Type B pancreatic cell (in vitro differentiated cells): ENCODE results near the gene NFE2L2. TPM values are rescaled to one million over a fixed set of nuclear protein-coding genes. Genes with fewer than 3 reads are reported as not detected.
"Not testable (repeated sequence)": the region's sequence is repeated elsewhere in the genome, so short reads cannot be mapped to it uniquely, and the experiment has no call there.

Experiments used
- DNase-seq: peaks from one replicate; pipeline ENCODE4 v3.0.0; 2021; ENCODE audit warnings: mixed read lengths; ENCODE audit not compliant: unreplicated experiment; ENCODE audit errors: extremely low spot score
- H3K27ac Mint-ChIP-seq: 2 replicates; pipeline ENCODE4 v1.8.0; 2021; ENCODE audit warnings: mild to moderate bottlenecking, mixed read lengths
- H3K27me3 Mint-ChIP-seq: 2 replicates; pipeline ENCODE4 v1.8.0; 2021; ENCODE audit warnings: mixed read lengths
- H3K36me3 Mint-ChIP-seq: 2 replicates; pipeline ENCODE4 v1.8.0; 2021; ENCODE audit warnings: mixed read lengths
- H3K4me1 Mint-ChIP-seq: one replicate; pipeline ENCODE4 v1.8.0; 2021; ENCODE audit warnings: mixed read lengths; ENCODE audit not compliant: unreplicated experiment
- H3K4me3 Mint-ChIP-seq: 2 replicates; pipeline ENCODE4 v1.8.0; 2021; ENCODE audit warnings: mild to moderate bottlenecking, mixed read lengths
- H3K9me3 Mint-ChIP-seq: 2 replicates; pipeline ENCODE4 v1.8.0; 2021; ENCODE audit warnings: mixed read lengths
- total RNA-seq: library from RNA; stranded (reverse); gene quantifications from 2 replicates; pipeline ENCODE4 v1.2.1, GENCODE V29; 2021; ENCODE audit warnings: low replicate concordance
- TF ChIP-seq, protein P1 (sequence below): fragments of 200-600 bp; sonication (generic); conservative IDR thresholded peaks from 2 replicates; pipeline ENCODE4 v1.5.0; 2021; ENCODE audit warnings: antibody characterized with exemption, mild to moderate bottlenecking

NFE2L2 gene
- total RNA-seq, 1 donor from 2014 or later, result 74.7 TPM

- TF ChIP-seq, protein P1, sequence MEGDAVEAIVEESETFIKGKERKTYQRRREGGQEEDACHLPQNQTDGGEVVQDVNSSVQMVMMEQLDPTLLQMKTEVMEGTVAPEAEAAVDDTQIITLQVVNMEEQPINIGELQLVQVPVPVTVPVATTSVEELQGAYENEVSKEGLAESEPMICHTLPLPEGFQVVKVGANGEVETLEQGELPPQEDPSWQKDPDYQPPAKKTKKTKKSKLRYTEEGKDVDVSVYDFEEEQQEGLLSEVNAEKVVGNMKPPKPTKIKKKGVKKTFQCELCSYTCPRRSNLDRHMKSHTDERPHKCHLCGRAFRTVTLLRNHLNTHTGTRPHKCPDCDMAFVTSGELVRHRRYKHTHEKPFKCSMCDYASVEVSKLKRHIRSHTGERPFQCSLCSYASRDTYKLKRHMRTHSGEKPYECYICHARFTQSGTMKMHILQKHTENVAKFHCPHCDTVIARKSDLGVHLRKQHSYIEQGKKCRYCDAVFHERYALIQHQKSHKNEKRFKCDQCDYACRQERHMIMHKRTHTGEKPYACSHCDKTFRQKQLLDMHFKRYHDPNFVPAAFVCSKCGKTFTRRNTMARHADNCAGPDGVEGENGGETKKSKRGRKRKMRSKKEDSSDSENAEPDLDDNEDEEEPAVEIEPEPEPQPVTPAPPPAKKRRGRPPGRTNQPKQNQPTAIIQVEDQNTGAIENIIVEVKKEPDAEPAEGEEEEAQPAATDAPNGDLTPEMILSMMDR, result no peak
- Mint-ChIP-seq H3K4me3 (no peak overlapping the region), H3K27me3 (peaks cover under 1% of the 10 kb centered on the region), H3K36me3 (no peaks in the 10 kb centered on the region), H3K9me3 (no peaks in the 10 kb centered on the region), H3K27ac (no peak overlapping the region), H3K4me1 (peaks cover 27% of the 10 kb centered on the region)
- no peak for DNase-seq
Observed at GRCh38 chr2:177207101-177207500, 57.4 kb downstream of the NFE2L2 start.

- H3K27me3 Mint-ChIP-seq, result no peaks in the 10 kb centered on the region
Observed at GRCh38 chr2:177204417-177204816, 60.1 kb downstream of the NFE2L2 start.

DNA sequence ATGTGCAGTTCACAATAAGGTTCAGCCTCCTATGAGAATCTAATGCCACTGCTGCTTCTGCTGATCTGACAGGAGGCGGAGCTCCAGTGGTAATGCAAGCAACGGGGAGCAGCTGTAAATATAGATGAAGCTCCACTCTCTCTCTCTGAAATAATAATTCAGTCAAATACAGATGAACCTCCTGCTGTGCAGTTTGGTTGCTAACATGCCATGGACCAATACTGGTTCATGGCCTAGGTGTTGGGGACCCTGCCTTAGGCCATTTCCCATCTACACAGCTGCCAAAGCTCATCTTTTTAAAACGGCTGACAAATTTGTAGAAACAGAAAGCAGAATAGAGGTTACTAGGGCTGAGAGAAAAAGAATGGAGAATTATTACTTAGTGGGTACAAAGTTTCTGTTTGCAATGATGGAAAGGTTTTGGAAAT, 62.6 kb downstream of the NFE2L2 start:
- Mint-ChIP-seq H3K4me3 (no peak overlapping the region), H3K9me3 (no peaks in the 10 kb centered on the region), H3K27ac (no peak overlapping the region), H3K27me3 (no peaks in the 10 kb centered on the region), H3K4me1 (peaks cover 20% of the 10 kb centered on the region), H3K36me3 (no peaks in the 10 kb centered on the region)
- TF ChIP-seq, protein P1, result no peak
- DNase-seq, result no peak

More at GRCh38 chr2:177204417-177204816, 60.1 kb downstream of the NFE2L2 start:
- no peaks in the 10 kb centered on the region for H3K36me3 Mint-ChIP-seq
- H3K4me3 Mint-ChIP-seq, result no peak overlapping the region
- TF ChIP-seq, protein P1, result no peak
- no peak for DNase-seq
- no peak overlapping the region for H3K27ac Mint-ChIP-seq
- no peaks in the 10 kb centered on the region for H3K9me3 Mint-ChIP-seq
- peaks cover 20% of the 10 kb centered on the region for H3K4me1 Mint-ChIP-seq

DNA sequence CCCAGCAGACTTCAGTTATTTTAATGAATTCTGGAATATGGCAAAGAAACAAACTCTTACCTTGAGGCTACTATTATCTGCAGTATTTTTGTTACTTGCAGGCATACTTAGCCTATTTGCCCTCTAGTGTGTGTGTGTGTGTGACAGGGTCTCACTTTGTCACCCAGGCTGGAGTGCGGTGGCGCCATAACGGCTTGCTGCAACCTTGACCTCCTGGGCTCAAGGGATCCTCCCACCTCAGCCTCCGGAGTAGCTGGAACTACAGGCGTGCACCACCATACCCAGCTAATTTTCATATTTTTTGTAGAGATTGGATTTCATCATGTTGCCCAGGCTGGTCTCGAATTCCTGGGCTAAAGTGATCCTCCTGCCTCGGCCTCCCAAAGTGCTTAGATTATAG, 64.1 kb downstream of the NFE2L2 start:
- H3K4me3 Mint-ChIP-seq, H3K36me3 Mint-ChIP-seq, H3K27ac Mint-ChIP-seq, H3K27me3 Mint-ChIP-seq, DNase-seq, H3K9me3 Mint-ChIP-seq: not testable (repeated sequence)
- peaks cover 14% of the 10 kb centered on the region for H3K4me1 Mint-ChIP-seq

GRCh38 chr2:177195194-177195593, 69.3 kb downstream of the NFE2L2 start:
- no peaks in the 10 kb centered on the region for H3K36me3 Mint-ChIP-seq
- DNase-seq, result no peak
- H3K9me3 Mint-ChIP-seq, result no peaks in the 10 kb centered on the region
- no peak overlapping the region for H3K4me3 Mint-ChIP-seq
- H3K4me1 Mint-ChIP-seq, result no peaks in the 10 kb centered on the region
- TF ChIP-seq, protein P1, result no peak
- no peak overlapping the region for H3K27ac Mint-ChIP-seq
- H3K27me3 Mint-ChIP-seq, result no peaks in the 10 kb centered on the region

DNA sequence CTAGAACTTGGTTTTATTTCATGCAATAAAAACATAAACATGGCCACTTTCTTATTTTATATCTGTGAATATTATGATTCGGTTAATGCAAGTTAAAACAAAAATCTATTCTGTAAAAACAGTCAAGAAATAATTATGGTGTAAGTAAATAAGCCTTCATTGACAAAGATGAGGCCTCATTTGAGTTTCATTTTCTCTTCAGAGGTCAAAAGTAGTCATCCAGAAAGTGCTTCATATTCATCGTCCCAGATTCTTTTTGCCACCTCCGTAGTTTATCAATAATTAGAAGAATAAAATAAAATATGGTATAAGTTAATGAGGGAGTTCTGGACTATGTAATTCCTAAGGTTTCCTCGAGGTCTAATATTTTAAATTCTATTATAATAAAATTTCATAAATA, 71.3 kb downstream of the NFE2L2 start:
- peaks cover 5% of the 10 kb centered on the region for H3K4me1 Mint-ChIP-seq
- no peak overlapping the region for H3K4me3 Mint-ChIP-seq
- no peaks in the 10 kb centered on the region for H3K27me3 Mint-ChIP-seq
- TF ChIP-seq, protein P1, result no peak
- H3K9me3 Mint-ChIP-seq, result no peaks in the 10 kb centered on the region
- H3K36me3 Mint-ChIP-seq, result no peaks in the 10 kb centered on the region
- no peak overlapping the region for H3K27ac Mint-ChIP-seq
- DNase-seq, result no peak
